K562 (cell line): Measurements from ENCODE around the gene SHBG. TPM values are rescaled to one million over a fixed set of nuclear protein-coding genes. Genes with fewer than 3 reads are reported as not detected.

Experiments
- CBX8 ChIP-seq: fragments of 200-600 bp; sonication (generic); IDR thresholded peaks from 2 replicates; pipeline ENCODE4 v1.6.1; 2012; ENCODE audit warnings: borderline replicate concordance, mixed run types, low read depth, mild to moderate bottlenecking, moderate library complexity, mixed read lengths, low read length, control low read depth, inconsistent platforms; ENCODE audit not compliant: poor library complexity, severe bottlenecking; ENCODE audit errors: extremely low read depth
- EP300 ChIP-seq: IDR thresholded peaks from 2 replicates; pipeline ENCODE4 v1.6.1; 2012; ENCODE audit warnings: low read length, improper control_type of control experiment
- KAT2B ChIP-seq: IDR thresholded peaks from one replicate; pipeline ENCODE4 v1.6.1; 2012; ENCODE audit warnings: low read depth, mild to moderate bottlenecking, control low read depth, inconsistent platforms, low read length, moderate library complexity
- NR1H2 ChIP-seq: sonication (generic); formaldehyde crosslinking; IDR thresholded peaks from 2 replicates; pipeline ENCODE4 v1.4.0; 2020; ENCODE audit warnings: mild to moderate bottlenecking, missing genetic modification reagents
- NRF1 ChIP-seq, 2 experiments: fragments of 450-650 bp; IDR thresholded peaks in 1 of 2; conservative IDR thresholded peaks in 1 of 2; 2 replicates each; pipeline ENCODE4 v1.6.1; 2014; ENCODE audit warnings: mild to moderate bottlenecking in 2 of 2
- PPARD ChIP-seq: fragments of 250-450 bp; sonication (Bioruptor Pico); IDR thresholded peaks from 2 replicates; pipeline ENCODE4 v1.8.0; 2022; ENCODE audit warnings: inconsistent platforms, mild to moderate bottlenecking, moderate library complexity
- ZNF507 ChIP-seq: conservative IDR thresholded peaks from 2 replicates; pipeline ENCODE4 v1.6.1; 2017; ENCODE audit warnings: missing genetic modification characterization, missing compliant biosample characterization
- ZZZ3 ChIP-seq: fragments of 450-650 bp; IDR thresholded peaks from 2 replicates; pipeline ENCODE4 v1.6.1; 2016; ENCODE audit warnings: antibody characterized with exemption, mild to moderate bottlenecking, moderate library complexity
- polyA plus RNA-seq, 8 experiments: library from polyadenylated mRNA; depleted of rRNA in 4 of 8; stranded (reverse) in 5 of 8; unstranded in 3 of 8; fragments of >200 nt; fragmentation: Nextera tagmentation in 2 of 8; fragmentation: Illumina TruSeq in 1 of 8; extraction: Ambion mirVana in 2 of 8; extraction: Trizol in 1 of 8; gene quantifications; 2 replicates each; pipeline versions ENCODE4 v1.2.1 to v1.2.3, GENCODE V29; 2011 to 2014; ENCODE audit warnings: inconsistent platforms in 1 of 8, missing spikeins in 1 of 8
- total RNA-seq, 7 experiments: library from RNA; depleted of rRNA in 6 of 7; stranded (reverse); fragments of >200 nt in 6 of 7; fragmentation: Illumina TruSeq in 2 of 7; extraction: Trizol in 2 of 7; gene quantifications; 2 replicates each; pipeline versions ENCODE4 v1.2.1 to v1.2.3, GENCODE V29; 2011 to 2021; ENCODE audit warnings: low replicate concordance in 1 of 7
- TF ChIP-seq, protein P1 (sequence below): fragments of 250-450 bp; sonication (Bioruptor Pico); IDR thresholded peaks from 2 replicates; pipeline ENCODE4 v1.5.0; 2021; ENCODE audit warnings: mild to moderate bottlenecking, moderate library complexity
- TF ChIP-seq, protein P2 (sequence below): fragments of 250-450 bp; sonication (Bioruptor Pico); IDR thresholded peaks from 2 replicates; pipeline ENCODE4 v1.8.0; 2022; ENCODE audit warnings: moderate library complexity, mild to moderate bottlenecking, inconsistent platforms
- TF ChIP-seq, protein P3 (sequence below): fragments of 450-650 bp; formaldehyde crosslinking; conservative IDR thresholded peaks from 2 replicates; pipeline ENCODE4 v1.4.0; 2022; ENCODE audit warnings: mild to moderate bottlenecking, missing genetic modification characterization
- TF ChIP-seq, protein P4 (sequence below): fragments of 450-650 bp; formaldehyde crosslinking; IDR thresholded peaks from 2 replicates; pipeline ENCODE4 v1.4.0; 2020; ENCODE audit warnings: mild to moderate bottlenecking, moderate library complexity
- TF ChIP-seq, protein P5 (sequence below): fragments of 450-650 bp; IDR thresholded peaks from 2 replicates; pipeline ENCODE4 v1.6.1; 2017; ENCODE audit warnings: antibody characterized with exemption, mild to moderate bottlenecking

SHBG gene
- total and polyA plus RNA-seq, 9 of the 15 experiments (the other 6 are each of a cell fraction or from before 2014, with no cell fraction given): not detected

DNA sequence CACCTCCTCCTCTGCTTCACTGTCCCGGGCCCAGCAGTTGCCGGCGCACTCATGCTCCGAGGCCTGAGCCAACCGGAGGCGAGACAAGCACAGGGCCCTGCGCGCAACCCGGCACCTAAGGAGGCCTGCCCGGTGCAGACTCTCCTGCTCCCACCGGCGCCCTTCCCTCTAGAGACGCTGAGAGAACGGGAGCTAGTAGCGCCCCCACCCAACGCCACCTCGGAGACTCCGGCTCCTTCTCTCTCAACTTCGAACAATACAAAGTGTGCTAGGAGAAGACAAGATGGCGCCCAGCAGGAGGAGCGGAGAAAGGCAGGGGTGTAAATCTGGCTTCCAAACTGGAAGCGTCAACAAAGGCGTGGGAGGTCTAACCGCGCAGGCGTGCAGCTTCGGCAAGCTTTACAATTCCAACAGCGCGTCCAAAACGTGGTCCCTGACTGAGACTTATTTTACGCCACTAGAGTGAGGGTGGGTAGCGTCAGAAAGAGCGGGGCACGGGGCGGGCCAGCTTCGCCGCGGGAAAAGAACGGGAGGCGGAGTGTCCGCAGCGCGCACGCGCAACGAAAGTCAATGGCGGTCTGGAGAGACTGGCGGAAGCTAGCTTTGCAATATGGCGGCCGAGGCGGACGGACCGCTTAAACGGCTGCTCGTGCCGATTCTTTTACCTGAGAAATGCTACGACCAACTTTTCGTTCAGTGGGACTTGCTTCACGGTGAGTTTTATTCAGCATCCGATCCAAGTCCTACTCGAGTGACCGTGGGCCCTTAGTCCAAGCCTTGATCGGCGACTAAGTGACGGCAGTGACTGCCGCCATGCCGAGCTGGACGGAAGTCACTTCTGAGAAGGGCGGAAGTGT lies 46.5 kb upstream of the SHBG start, which contains the start of gene MPDU1 (continued):
- TF ChIP-seq, protein P1, sequence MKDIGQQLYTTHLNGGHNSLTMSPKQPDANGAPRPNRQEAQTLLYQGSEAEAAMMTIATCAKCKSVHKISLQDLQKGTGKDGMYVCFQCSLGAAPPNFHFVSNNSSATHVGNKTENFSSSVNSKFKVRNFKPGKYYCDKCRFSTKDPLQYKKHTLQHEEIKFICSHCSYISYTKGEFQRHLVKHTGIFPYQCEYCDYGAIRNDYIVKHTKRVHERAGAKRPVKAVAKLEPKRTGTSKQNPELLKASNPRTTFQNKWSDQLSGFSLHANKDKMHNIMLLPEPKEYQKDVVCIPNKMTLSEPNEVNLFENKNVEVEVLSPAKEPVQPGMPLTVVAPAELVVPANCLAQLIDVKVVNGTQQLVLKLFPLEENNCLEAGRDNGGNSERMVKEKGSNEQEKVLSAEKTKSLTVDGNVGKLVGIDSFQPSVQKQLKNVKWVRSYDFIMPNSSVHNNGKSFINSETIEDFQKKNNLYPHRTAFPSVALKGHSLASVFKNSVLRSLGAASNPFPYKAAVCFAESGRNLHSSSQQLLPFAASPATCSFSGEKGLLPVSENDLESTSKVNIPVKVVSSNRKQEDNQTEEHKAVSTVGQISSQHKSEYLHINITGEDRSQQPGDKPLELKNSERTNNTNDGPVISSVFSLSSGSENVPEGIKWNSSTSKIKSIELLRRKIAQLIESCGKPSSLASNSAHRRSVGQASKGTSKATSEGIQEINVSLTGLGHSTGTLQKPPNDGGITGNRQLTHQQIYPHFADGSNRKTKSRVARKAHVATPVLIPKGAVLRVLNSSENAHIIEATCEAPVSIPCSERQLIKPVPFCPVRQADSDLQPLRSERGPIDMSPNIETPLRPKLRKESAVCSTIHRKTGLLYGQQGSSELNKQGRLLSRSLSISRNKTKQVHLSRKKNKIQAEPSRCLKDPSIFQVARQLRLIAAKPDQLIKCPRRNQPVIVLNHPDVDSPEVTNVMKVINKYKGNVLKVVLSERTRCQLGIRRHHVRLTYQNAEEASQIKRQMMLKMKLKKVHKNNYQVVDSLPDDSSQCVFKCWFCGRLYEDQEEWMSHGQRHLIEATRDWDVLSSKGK (CRISPR knock-in tag): no peak
- TF ChIP-seq, protein P2, sequence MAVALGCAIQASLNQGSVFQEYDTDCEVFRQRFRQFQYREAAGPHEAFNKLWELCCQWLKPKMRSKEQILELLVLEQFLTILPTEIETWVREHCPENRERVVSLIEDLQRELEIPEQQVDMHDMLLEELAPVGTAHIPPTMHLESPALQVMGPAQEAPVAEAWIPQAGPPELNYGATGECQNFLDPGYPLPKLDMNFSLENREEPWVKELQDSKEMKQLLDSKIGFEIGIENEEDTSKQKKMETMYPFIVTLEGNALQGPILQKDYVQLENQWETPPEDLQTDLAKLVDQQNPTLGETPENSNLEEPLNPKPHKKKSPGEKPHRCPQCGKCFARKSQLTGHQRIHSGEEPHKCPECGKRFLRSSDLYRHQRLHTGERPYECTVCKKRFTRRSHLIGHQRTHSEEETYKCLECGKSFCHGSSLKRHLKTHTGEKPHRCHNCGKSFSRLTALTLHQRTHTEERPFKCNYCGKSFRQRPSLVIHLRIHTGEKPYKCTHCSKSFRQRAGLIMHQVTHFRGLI (CRISPR knock-in tag): no peak
- TF ChIP-seq KAT2B (no peak), ZNF507 (tag) (no peak), PPARD (CRISPR knock-in tag) (no peak), NRF1 (conservative IDR thresholded peaks at IDR 0.05 in 1 of 2, IDR thresholded peaks at IDR 0.05 in 1 of 2) (peak; percentile 97 to 98), NR1H2 (CRISPR knock-in tag) (0 out of 2 replicates have a peak, but pooled peaks have one; percentile 26), CBX8 (no peak), EP300 (peak; percentile 55; the same call in 1 of the 2 replicates), ZZZ3 (no peak)
- TF ChIP-seq, protein P3, sequence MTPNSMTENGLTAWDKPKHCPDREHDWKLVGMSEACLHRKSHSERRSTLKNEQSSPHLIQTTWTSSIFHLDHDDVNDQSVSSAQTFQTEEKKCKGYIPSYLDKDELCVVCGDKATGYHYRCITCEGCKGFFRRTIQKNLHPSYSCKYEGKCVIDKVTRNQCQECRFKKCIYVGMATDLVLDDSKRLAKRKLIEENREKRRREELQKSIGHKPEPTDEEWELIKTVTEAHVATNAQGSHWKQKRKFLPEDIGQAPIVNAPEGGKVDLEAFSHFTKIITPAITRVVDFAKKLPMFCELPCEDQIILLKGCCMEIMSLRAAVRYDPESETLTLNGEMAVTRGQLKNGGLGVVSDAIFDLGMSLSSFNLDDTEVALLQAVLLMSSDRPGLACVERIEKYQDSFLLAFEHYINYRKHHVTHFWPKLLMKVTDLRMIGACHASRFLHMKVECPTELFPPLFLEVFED (CRISPR knock-in tag): no peak
- TF ChIP-seq, protein P4, sequence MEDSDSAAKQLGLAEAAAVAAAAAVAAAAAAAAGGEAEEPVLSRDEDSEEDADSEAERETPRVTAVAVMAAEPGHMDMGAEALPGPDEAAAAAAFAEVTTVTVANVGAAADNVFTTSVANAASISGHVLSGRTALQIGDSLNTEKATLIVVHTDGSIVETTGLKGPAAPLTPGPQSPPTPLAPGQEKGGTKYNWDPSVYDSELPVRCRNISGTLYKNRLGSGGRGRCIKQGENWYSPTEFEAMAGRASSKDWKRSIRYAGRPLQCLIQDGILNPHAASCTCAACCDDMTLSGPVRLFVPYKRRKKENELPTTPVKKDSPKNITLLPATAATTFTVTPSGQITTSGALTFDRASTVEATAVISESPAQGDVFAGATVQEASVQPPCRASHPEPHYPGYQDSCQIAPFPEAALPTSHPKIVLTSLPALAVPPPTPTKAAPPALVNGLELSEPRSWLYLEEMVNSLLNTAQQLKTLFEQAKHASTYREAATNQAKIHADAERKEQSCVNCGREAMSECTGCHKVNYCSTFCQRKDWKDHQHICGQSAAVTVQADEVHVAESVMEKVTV (CRISPR knock-in tag): no peak
- TF ChIP-seq, protein P5, sequence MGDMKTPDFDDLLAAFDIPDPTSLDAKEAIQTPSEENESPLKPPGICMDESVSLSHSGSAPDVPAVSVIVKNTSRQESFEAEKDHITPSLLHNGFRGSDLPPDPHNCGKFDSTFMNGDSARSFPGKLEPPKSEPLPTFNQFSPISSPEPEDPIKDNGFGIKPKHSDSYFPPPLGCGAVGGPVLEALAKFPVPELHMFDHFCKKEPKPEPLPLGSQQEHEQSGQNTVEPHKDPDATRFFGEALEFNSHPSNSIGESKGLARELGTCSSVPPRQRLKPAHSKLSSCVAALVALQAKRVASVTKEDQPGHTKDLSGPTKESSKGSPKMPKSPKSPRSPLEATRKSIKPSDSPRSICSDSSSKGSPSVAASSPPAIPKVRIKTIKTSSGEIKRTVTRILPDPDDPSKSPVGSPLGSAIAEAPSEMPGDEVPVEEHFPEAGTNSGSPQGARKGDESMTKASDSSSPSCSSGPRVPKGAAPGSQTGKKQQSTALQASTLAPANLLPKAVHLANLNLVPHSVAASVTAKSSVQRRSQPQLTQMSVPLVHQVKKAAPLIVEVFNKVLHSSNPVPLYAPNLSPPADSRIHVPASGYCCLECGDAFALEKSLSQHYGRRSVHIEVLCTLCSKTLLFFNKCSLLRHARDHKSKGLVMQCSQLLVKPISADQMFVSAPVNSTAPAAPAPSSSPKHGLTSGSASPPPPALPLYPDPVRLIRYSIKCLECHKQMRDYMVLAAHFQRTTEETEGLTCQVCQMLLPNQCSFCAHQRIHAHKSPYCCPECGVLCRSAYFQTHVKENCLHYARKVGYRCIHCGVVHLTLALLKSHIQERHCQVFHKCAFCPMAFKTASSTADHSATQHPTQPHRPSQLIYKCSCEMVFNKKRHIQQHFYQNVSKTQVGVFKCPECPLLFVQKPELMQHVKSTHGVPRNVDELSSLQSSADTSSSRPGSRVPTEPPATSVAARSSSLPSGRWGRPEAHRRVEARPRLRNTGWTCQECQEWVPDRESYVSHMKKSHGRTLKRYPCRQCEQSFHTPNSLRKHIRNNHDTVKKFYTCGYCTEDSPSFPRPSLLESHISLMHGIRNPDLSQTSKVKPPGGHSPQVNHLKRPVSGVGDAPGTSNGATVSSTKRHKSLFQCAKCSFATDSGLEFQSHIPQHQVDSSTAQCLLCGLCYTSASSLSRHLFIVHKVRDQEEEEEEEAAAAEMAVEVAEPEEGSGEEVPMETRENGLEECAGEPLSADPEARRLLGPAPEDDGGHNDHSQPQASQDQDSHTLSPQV: peak; percentile 98
